ENCODE results near the gene AXIN2.

Gene AXIN2

GRCh38 chr17:65536573-65537342 lies 24.7 kb downstream of the AXIN2 start:
- no peaks in the 10 kb centered on the region for H3K79me2 ChIP-seq (ENCODE audit: insufficient read depth, low read length)
- H3K9ac ChIP-seq (ENCODE audit: low read depth, low read length, poor library complexity, severe bottlenecking), result no peak overlapping the region
- TF ChIP-seq EZH2phosphoT487 (IDR thresholded peaks at IDR 0.05; ENCODE audit: borderline replicate concordance), result no peak
- no peak for TF ChIP-seq CTCF (conservative IDR thresholded peaks at IDR 0.05; ENCODE audit: low read length)
- H3K4me3 ChIP-seq (ENCODE audit: low read length, poor library complexity, severe bottlenecking), result no peak overlapping the region
- H3K27me3 ChIP-seq (ENCODE audit: insufficient read depth, low read length, poor library complexity, severe bottlenecking), result no peaks in the 10 kb centered on the region
- H3K9me2 ChIP-seq (replicated peaks; ENCODE audit: low read depth, low read length), result no peaks in the 10 kb centered on the region
- H3F3A ChIP-seq (ENCODE audit: low read depth), result no peaks in the 10 kb centered on the region
- H3K4me2 ChIP-seq (ENCODE audit: low read depth, low read length, poor library complexity, severe bottlenecking), result no peak overlapping the region
- no peaks in the 10 kb centered on the region for H4K20me1 ChIP-seq (ENCODE audit: insufficient read depth, low read length, poor library complexity, severe bottlenecking)
- H2AFZ ChIP-seq (ENCODE audit: low read length), result no peak overlapping the region
- H3K36me3 ChIP-seq (ENCODE audit: insufficient read depth, low read length), result no peaks in the 10 kb centered on the region
- H3K4me1 ChIP-seq (ENCODE audit: insufficient read depth, low read length, poor library complexity, severe bottlenecking), result no peaks in the 10 kb centered on the region
- no peaks in the 10 kb centered on the region for H3K9me3 ChIP-seq (ENCODE audit: insufficient read depth, low read depth, low read length)

GRCh38 chr17:65535777-65536572 lies 25.5 kb downstream of the AXIN2 start:
- TF ChIP-seq EZH2phosphoT487 (IDR thresholded peaks at IDR 0.05; ENCODE audit: borderline replicate concordance), result no peak
- no peak for TF ChIP-seq CTCF (conservative IDR thresholded peaks at IDR 0.05; ENCODE audit: low read length)
- H3K9me2 ChIP-seq (replicated peaks; ENCODE audit: low read depth, low read length), result no peaks in the 10 kb centered on the region
- no peaks in the 10 kb centered on the region for H3F3A ChIP-seq (ENCODE audit: low read depth)
- H3K79me2 ChIP-seq (ENCODE audit: insufficient read depth, low read length), result no peaks in the 10 kb centered on the region
- H3K9ac ChIP-seq (ENCODE audit: low read depth, low read length, poor library complexity, severe bottlenecking), result no peak overlapping the region
- H3K9me3 ChIP-seq (ENCODE audit: insufficient read depth, low read depth, low read length), result no peaks in the 10 kb centered on the region
- H3K36me3 ChIP-seq (ENCODE audit: insufficient read depth, low read length), result no peaks in the 10 kb centered on the region
- no peaks in the 10 kb centered on the region for H3K4me1 ChIP-seq (ENCODE audit: insufficient read depth, low read length, poor library complexity, severe bottlenecking)
- no peaks in the 10 kb centered on the region for H4K20me1 ChIP-seq (ENCODE audit: insufficient read depth, low read length, poor library complexity, severe bottlenecking)
- H3K27me3 ChIP-seq (ENCODE audit: insufficient read depth, low read length, poor library complexity, severe bottlenecking), result no peaks in the 10 kb centered on the region
- H3K4me2 ChIP-seq (ENCODE audit: low read depth, low read length, poor library complexity, severe bottlenecking), result no peak overlapping the region
- H2AFZ ChIP-seq (ENCODE audit: low read length), result no peak overlapping the region
- H3K4me3 ChIP-seq (ENCODE audit: low read length, poor library complexity, severe bottlenecking), result no peak overlapping the region

- no peaks in the 10 kb centered on the region for H3K4me1 ChIP-seq (ENCODE audit: insufficient read depth, low read length, poor library complexity, severe bottlenecking)
- H3K4me3 ChIP-seq (ENCODE audit: low read length, poor library complexity, severe bottlenecking), result no peak overlapping the region
- no peaks in the 10 kb centered on the region for H3K9me2 ChIP-seq (replicated peaks; ENCODE audit: low read depth, low read length)
- H3K9ac ChIP-seq (ENCODE audit: low read depth, low read length, poor library complexity, severe bottlenecking), result no peak overlapping the region
- no peaks in the 10 kb centered on the region for H3K9me3 ChIP-seq (ENCODE audit: insufficient read depth, low read depth, low read length)
- TF ChIP-seq EZH2phosphoT487 (IDR thresholded peaks at IDR 0.05; ENCODE audit: borderline replicate concordance), result no peak
- no peak for TF ChIP-seq CTCF (conservative IDR thresholded peaks at IDR 0.05; ENCODE audit: low read length)
- no peaks in the 10 kb centered on the region for H3F3A ChIP-seq (ENCODE audit: low read depth)
- H3K4me2 ChIP-seq (ENCODE audit: low read depth, low read length, poor library complexity, severe bottlenecking), result no peak overlapping the region
- no peaks in the 10 kb centered on the region for H3K36me3 ChIP-seq (ENCODE audit: insufficient read depth, low read length)
- H4K20me1 ChIP-seq (ENCODE audit: insufficient read depth, low read length, poor library complexity, severe bottlenecking), result no peaks in the 10 kb centered on the region
- H3K27me3 ChIP-seq (ENCODE audit: insufficient read depth, low read length, poor library complexity, severe bottlenecking), result no peaks in the 10 kb centered on the region
- H3K79me2 ChIP-seq (ENCODE audit: insufficient read depth, low read length), result no peaks in the 10 kb centered on the region
- H2AFZ ChIP-seq (ENCODE audit: low read length), result no peak overlapping the region
These were observed 27.5 kb downstream of the AXIN2 start for GRCh38 chr17:65533852-65534457.
